WTC11 (cell line): Measurements from ENCODE around the gene IDUA. TPM values are rescaled to one million over a fixed set of nuclear protein-coding genes. Genes with fewer than 3 reads are reported as not detected.

ENCODE experiments used
- ATAC-seq: fragments of 200-7000 bp; cut with Tn5 transposase; 2 replicates; pipeline ENCODE4 v1.10.0; 2021; ENCODE audit warnings: mild to moderate bottlenecking, moderate library complexity
- CTCF ChIA-PET: fragments of 300-600 bp; sonication (Branson Sonifier 250); formaldehyde crosslinking; loops from one replicate; lab custom pipeline; 2021; ENCODE audit warnings: antibody characterized with exemption; lab: Charles Lee
- POLR2A ChIA-PET: fragments of 350-600 bp; sonication (Branson Sonifier 250); formaldehyde crosslinking; loops from one replicate; lab custom pipeline; 2021; ENCODE audit warnings: antibody characterized with exemption; lab: Charles Lee
- DNase-seq: peaks from one replicate; pipeline ENCODE4 v3.0.0; 2021; ENCODE audit warnings: low spot score
- H3K27ac Mint-ChIP-seq: 2 replicates; pipeline ENCODE4 v1.8.0; 2021; ENCODE audit warnings: mixed read lengths
- H3K27me3 Mint-ChIP-seq: 2 replicates; pipeline ENCODE4 v1.8.0; 2021; ENCODE audit warnings: low read depth, mild to moderate bottlenecking, moderate library complexity, mixed read lengths
- H3K36me3 Mint-ChIP-seq: 2 replicates; pipeline ENCODE4 v1.8.0; 2021; ENCODE audit warnings: mixed read lengths
- H3K4me1 Mint-ChIP-seq: 2 replicates; pipeline ENCODE4 v1.8.0; 2022; ENCODE audit warnings: mixed read lengths
- H3K4me3 Mint-ChIP-seq: 2 replicates; pipeline ENCODE4 v1.8.0; 2021; ENCODE audit warnings: mild to moderate bottlenecking, moderate library complexity, mixed read lengths
- H3K9me3 Mint-ChIP-seq: 2 replicates; pipeline ENCODE4 v1.8.0; 2021; ENCODE audit warnings: mixed read lengths
- ATF1 ChIP-seq: sonication (generic); formaldehyde crosslinking; IDR thresholded peaks from 2 replicates; pipeline ENCODE4 v1.8.1; 2023; ENCODE audit warnings: mild to moderate bottlenecking, moderate library complexity, missing genetic modification reagents
- CREB1 ChIP-seq: sonication (generic); formaldehyde crosslinking; IDR thresholded peaks from 2 replicates; pipeline ENCODE4 v1.8.0; 2023; ENCODE audit warnings: mild to moderate bottlenecking, missing genetic modification reagents
- ESRRA ChIP-seq: sonication (generic); formaldehyde crosslinking; IDR thresholded peaks from 2 replicates; pipeline ENCODE4 v1.8.1; 2022; ENCODE audit warnings: mild to moderate bottlenecking, missing genetic modification reagents, borderline replicate concordance
- ETV6 ChIP-seq: sonication (generic); formaldehyde crosslinking; IDR thresholded peaks from 2 replicates; pipeline ENCODE4 v1.8.1; 2022; ENCODE audit warnings: mild to moderate bottlenecking, missing genetic modification reagents
- IRF2 ChIP-seq: sonication (generic); formaldehyde crosslinking; IDR thresholded peaks from 2 replicates; pipeline ENCODE4 v1.8.0; 2022; ENCODE audit warnings: low read depth, missing genetic modification reagents, borderline replicate concordance
- JUN ChIP-seq: sonication (generic); formaldehyde crosslinking; IDR thresholded peaks from 2 replicates; pipeline ENCODE4 v1.8.0; 2023; ENCODE audit warnings: mild to moderate bottlenecking, missing genetic modification reagents
- MXD4 ChIP-seq: fragments of 250-450 bp; sonication (Bioruptor Pico); IDR thresholded peaks from 2 replicates; pipeline ENCODE4 v1.8.0; 2021; ENCODE audit warnings: mild to moderate bottlenecking, moderate library complexity, borderline replicate concordance
- NFATC4 ChIP-seq: fragments of 250-450 bp; sonication (Bioruptor Pico); IDR thresholded peaks from 2 replicates; pipeline ENCODE4 v1.9.0; 2021; ENCODE audit warnings: mild to moderate bottlenecking
- NR2C2 ChIP-seq: sonication (generic); formaldehyde crosslinking; IDR thresholded peaks from 2 replicates; pipeline ENCODE4 v1.8.0; 2022; ENCODE audit warnings: mild to moderate bottlenecking, missing genetic modification reagents
- SOX15 ChIP-seq: fragments of 250-450 bp; sonication (Bioruptor Pico); IDR thresholded peaks from 2 replicates; pipeline ENCODE4 v1.9.0; 2021; ENCODE audit warnings: mild to moderate bottlenecking
- TCF7 ChIP-seq: sonication (generic); formaldehyde crosslinking; IDR thresholded peaks from 2 replicates; pipeline ENCODE4 v1.8.0; 2022; ENCODE audit warnings: mild to moderate bottlenecking, low read depth, missing genetic modification reagents, moderate library complexity
- ZBTB21 ChIP-seq: sonication (generic); formaldehyde crosslinking; IDR thresholded peaks from 2 replicates; pipeline ENCODE4 v1.8.1; 2023; ENCODE audit warnings: mild to moderate bottlenecking, missing genetic modification reagents, borderline replicate concordance
- ZNF219 ChIP-seq: sonication (generic); formaldehyde crosslinking; IDR thresholded peaks from 2 replicates; pipeline ENCODE4 v1.8.0; 2023; ENCODE audit warnings: missing genetic modification reagents, mild to moderate bottlenecking, borderline replicate concordance
- ZNF396 ChIP-seq: fragments of 250-450 bp; sonication (Bioruptor Pico); IDR thresholded peaks from 2 replicates; pipeline ENCODE4 v1.8.0; 2021; ENCODE audit warnings: mild to moderate bottlenecking, moderate library complexity, borderline replicate concordance
- total RNA-seq: library from RNA; stranded (reverse); gene quantifications from 3 replicates; pipeline ENCODE4 v1.2.3, GENCODE V29; 2021
- TF ChIP-seq, protein P1 (sequence below): sonication (generic); formaldehyde crosslinking; IDR thresholded peaks from 2 replicates; pipeline ENCODE4 v1.8.1; 2023; ENCODE audit warnings: mild to moderate bottlenecking, missing genetic modification reagents, borderline replicate concordance
- TF ChIP-seq, protein P2 (sequence below): sonication (generic); formaldehyde crosslinking; IDR thresholded peaks from 2 replicates; pipeline ENCODE4 v1.8.1; 2022; ENCODE audit warnings: low read depth, missing genetic modification reagents, borderline replicate concordance
- TF ChIP-seq, protein P3 (sequence below): sonication (generic); formaldehyde crosslinking; IDR thresholded peaks from 2 replicates; pipeline ENCODE4 v1.8.1; 2022; ENCODE audit warnings: missing genetic modification reagents, borderline replicate concordance
- TF ChIP-seq, protein P4 (sequence below): fragments of 250-450 bp; sonication (Bioruptor Pico); conservative IDR thresholded peaks from 2 replicates; pipeline ENCODE4 v1.9.0; 2021; ENCODE audit warnings: mild to moderate bottlenecking
- TF ChIP-seq, protein P5 (sequence below): sonication (generic); formaldehyde crosslinking; IDR thresholded peaks from 2 replicates; pipeline ENCODE4 v1.8.1; 2023; ENCODE audit warnings: mild to moderate bottlenecking, missing genetic modification reagents, moderate library complexity
- TF ChIP-seq, protein P6 (sequence below): sonication (generic); formaldehyde crosslinking; IDR thresholded peaks from 2 replicates; pipeline ENCODE4 v1.8.0; 2022; ENCODE audit warnings: mild to moderate bottlenecking, missing genetic modification reagents
- TF ChIP-seq, protein P7 (sequence below): sonication (generic); formaldehyde crosslinking; IDR thresholded peaks from 2 replicates; pipeline ENCODE4 v1.8.1; 2023; ENCODE audit warnings: mild to moderate bottlenecking, missing genetic modification reagents, moderate library complexity
- TF ChIP-seq, protein P8 (sequence below): fragments of 250-450 bp; sonication (Bioruptor Pico); IDR thresholded peaks from 2 replicates; pipeline ENCODE4 v2.1.2; 2022; ENCODE audit warnings: mild to moderate bottlenecking, moderate library complexity

The IDUA gene
- total RNA-seq, 1 experiment from 2014 or later: 8.7 TPM

DNA sequence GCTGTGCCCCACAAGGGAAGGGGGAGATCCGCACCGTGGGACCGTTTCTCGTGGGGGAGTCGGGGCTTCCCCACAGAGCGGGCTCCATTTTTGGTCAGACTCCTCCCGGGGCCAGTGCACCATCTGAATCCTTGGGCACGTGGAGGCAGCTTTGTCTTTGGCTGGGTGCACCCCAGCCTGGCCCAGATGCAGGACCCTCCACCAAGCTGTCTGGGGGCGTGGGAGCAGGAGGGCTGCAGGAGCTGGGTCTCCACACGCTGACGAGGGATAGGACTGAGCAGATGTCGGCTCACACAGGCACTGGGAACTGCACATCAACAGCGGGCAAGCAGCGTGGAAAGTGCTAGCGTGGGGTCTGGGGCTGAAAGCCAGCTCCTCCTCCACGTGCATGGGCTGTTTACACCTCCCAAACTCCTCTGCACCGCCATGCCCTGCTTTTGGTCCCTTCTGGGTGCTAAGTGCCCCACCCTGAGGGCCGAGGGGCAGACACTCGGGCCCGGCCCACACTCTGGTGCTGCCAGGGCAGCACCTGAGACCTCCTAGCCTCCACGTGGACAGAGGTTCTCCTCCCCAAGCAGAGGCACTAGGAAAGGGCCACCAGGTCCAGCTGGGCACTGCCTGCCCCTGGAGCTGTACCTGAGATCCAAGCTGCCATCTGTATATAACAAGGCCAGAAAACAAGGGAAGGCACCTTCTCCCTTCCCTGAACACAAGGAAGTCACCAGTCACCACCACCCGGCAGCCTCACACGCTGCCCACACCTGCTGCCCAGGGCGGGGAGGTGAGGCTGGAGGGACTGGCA, 27.3 kb upstream of the IDUA start:
- ATAC-seq: no peak
- H3K4me3 Mint-ChIP-seq: no peak overlapping the region
- CTCF ChIA-PET: no interaction called here

DNA sequence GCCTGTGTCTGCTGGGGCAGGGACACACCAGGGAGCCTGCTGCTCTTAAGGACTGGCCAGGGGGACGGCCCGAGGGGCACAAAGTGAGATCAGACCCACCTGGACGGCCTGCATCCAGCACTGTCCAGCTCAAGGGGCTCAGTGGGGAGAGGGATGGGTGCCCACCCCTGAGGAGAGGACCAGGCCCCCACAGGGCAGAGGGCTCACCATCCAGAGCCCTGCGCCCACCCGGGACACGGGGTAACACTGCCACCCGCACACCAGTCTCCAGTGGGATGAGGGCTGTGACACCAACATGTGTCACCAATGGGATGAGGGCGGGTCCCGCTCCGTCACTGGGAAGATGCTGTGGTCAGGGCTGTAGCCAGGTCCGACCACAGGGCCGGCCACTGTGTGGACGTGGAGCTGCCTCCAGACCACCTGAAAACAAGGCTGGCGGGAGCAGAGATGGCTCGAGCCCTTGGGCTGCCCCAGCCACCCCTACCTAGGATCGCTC, 26.7 kb upstream of the IDUA start:
- H3K36me3 Mint-ChIP-seq: no peaks in the 10 kb centered on the region
- H3K4me1 Mint-ChIP-seq: no peaks in the 10 kb centered on the region
- ATAC-seq (no peak), DNase-seq (peak; percentile 5)
- no peaks in the 10 kb centered on the region for H3K27me3 Mint-ChIP-seq
- no peak overlapping the region for H3K4me3 Mint-ChIP-seq
- H3K9me3 Mint-ChIP-seq: no peaks in the 10 kb centered on the region
- ChIA-PET POLR2A (no interaction called here), CTCF (no interaction called here)
- H3K27ac Mint-ChIP-seq: no peak overlapping the region
- TF ChIP-seq ETV6 (CRISPR knock-in tag) (no peak), NR2C2 (CRISPR knock-in tag) (no peak), ESRRA (CRISPR knock-in tag) (no peak), ZNF396 (CRISPR knock-in tag) (no peak), TCF7 (no peak), JUN (CRISPR knock-in tag) (no peak), NFATC4 (CRISPR knock-in tag) (no peak), ZNF219 (CRISPR knock-in tag) (no peak), CREB1 (CRISPR knock-in tag) (no peak)
- TF ChIP-seq, protein P1, sequence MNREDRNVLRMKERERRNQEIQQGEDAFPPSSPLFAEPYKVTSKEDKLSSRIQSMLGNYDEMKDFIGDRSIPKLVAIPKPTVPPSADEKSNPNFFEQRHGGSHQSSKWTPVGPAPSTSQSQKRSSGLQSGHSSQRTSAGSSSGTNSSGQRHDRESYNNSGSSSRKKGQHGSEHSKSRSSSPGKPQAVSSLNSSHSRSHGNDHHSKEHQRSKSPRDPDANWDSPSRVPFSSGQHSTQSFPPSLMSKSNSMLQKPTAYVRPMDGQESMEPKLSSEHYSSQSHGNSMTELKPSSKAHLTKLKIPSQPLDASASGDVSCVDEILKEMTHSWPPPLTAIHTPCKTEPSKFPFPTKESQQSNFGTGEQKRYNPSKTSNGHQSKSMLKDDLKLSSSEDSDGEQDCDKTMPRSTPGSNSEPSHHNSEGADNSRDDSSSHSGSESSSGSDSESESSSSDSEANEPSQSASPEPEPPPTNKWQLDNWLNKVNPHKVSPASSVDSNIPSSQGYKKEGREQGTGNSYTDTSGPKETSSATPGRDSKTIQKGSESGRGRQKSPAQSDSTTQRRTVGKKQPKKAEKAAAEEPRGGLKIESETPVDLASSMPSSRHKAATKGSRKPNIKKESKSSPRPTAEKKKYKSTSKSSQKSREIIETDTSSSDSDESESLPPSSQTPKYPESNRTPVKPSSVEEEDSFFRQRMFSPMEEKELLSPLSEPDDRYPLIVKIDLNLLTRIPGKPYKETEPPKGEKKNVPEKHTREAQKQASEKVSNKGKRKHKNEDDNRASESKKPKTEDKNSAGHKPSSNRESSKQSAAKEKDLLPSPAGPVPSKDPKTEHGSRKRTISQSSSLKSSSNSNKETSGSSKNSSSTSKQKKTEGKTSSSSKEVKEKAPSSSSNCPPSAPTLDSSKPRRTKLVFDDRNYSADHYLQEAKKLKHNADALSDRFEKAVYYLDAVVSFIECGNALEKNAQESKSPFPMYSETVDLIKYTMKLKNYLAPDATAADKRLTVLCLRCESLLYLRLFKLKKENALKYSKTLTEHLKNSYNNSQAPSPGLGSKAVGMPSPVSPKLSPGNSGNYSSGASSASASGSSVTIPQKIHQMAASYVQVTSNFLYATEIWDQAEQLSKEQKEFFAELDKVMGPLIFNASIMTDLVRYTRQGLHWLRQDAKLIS (CRISPR knock-in tag): no peak
- TF ChIP-seq, protein P2, sequence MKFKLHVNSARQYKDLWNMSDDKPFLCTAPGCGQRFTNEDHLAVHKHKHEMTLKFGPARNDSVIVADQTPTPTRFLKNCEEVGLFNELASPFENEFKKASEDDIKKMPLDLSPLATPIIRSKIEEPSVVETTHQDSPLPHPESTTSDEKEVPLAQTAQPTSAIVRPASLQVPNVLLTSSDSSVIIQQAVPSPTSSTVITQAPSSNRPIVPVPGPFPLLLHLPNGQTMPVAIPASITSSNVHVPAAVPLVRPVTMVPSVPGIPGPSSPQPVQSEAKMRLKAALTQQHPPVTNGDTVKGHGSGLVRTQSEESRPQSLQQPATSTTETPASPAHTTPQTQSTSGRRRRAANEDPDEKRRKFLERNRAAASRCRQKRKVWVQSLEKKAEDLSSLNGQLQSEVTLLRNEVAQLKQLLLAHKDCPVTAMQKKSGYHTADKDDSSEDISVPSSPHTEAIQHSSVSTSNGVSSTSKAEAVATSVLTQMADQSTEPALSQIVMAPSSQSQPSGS (CRISPR knock-in tag): no peak
- TF ChIP-seq, protein P3, sequence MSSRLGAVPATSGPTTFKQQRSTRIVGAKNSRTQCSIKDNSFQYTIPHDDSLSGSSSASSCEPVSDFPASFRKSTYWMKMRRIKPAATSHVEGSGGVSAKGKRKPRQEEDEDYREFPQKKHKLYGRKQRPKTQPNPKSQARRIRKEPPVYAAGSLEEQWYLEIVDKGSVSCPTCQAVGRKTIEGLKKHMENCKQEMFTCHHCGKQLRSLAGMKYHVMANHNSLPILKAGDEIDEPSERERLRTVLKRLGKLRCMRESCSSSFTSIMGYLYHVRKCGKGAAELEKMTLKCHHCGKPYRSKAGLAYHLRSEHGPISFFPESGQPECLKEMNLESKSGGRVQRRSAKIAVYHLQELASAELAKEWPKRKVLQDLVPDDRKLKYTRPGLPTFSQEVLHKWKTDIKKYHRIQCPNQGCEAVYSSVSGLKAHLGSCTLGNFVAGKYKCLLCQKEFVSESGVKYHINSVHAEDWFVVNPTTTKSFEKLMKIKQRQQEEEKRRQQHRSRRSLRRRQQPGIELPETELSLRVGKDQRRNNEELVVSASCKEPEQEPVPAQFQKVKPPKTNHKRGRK (CRISPR knock-in tag): no peak

More for the DNA sequence above, 27.3 kb upstream of the IDUA start:
- POLR2A ChIA-PET: interaction anchor here (0.6 kb wide), 1 partner anchor 17 kb away, joined by 4 read pairs; no protein-coding TSS in a partner anchor
- no peaks in the 10 kb centered on the region for H3K9me3 Mint-ChIP-seq
- no peaks in the 10 kb centered on the region for H3K4me1 Mint-ChIP-seq
- H3K36me3 Mint-ChIP-seq: no peaks in the 10 kb centered on the region
- no peaks in the 10 kb centered on the region for H3K27me3 Mint-ChIP-seq
- no peak overlapping the region for H3K27ac Mint-ChIP-seq
- no peak for DNase-seq
- TF ChIP-seq, protein P4, sequence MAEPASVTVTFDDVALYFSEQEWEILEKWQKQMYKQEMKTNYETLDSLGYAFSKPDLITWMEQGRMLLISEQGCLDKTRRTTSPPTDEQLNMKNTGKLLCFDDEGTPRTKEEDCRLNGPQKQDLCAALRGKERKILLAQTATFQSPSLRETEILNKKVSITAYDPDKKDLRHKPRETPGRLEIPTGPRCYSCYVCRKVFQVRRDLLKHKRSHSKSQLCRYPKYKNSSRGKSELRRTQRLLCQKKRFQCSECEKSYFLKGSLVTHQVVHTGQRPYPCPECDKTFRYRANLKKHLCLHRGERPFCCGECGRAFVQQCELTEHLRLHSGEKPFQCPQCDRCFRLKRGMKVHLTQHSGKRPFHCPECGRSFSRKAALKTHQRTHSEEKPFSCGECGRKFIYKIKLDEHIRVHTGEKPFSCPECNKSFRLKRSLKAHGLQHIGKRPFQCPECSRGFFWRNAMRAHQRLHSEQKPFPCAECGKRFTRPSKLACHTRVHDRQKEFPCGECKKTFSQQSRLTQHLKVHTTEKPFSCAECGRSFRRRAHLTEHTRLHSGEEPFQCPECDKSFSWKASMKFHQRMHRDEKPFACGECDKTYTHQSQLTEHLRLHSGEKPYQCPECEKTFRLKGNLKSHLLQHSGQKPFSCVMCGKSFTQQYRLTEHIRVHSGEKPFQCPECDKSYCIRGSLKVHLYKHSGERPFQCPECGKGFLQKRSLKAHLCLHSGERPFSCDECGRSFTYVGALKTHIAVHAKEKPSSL: no peak
- TF ChIP-seq, protein P5, sequence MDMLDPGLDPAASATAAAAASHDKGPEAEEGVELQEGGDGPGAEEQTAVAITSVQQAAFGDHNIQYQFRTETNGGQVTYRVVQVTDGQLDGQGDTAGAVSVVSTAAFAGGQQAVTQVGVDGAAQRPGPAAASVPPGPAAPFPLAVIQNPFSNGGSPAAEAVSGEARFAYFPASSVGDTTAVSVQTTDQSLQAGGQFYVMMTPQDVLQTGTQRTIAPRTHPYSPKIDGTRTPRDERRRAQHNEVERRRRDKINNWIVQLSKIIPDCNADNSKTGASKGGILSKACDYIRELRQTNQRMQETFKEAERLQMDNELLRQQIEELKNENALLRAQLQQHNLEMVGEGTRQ (CRISPR knock-in tag): no peak
- TF ChIP-seq IRF2 (no peak), MXD4 (no peak), ATF1 (no peak), TCF7 (no peak), SOX15 (CRISPR knock-in tag) (no peak), ZBTB21 (no peak)
- TF ChIP-seq, protein P6, sequence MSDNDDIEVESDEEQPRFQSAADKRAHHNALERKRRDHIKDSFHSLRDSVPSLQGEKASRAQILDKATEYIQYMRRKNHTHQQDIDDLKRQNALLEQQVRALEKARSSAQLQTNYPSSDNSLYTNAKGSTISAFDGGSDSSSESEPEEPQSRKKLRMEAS (CRISPR knock-in tag): no peak
- TF ChIP-seq, protein P7, sequence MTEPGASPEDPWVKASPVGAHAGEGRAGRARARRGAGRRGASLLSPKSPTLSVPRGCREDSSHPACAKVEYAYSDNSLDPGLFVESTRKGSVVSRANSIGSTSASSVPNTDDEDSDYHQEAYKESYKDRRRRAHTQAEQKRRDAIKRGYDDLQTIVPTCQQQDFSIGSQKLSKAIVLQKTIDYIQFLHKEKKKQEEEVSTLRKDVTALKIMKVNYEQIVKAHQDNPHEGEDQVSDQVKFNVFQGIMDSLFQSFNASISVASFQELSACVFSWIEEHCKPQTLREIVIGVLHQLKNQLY: no peak
- TF ChIP-seq, protein P8, sequence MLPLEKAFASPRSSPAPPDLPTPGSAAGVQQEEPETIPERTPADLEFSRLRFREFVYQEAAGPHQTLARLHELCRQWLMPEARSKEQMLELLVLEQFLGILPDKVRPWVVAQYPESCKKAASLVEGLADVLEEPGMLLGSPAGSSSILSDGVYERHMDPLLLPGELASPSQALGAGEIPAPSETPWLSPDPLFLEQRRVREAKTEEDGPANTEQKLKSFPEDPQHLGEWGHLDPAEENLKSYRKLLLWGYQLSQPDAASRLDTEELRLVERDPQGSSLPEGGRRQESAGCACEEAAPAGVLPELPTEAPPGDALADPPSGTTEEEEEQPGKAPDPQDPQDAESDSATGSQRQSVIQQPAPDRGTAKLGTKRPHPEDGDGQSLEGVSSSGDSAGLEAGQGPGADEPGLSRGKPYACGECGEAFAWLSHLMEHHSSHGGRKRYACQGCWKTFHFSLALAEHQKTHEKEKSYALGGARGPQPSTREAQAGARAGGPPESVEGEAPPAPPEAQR (CRISPR knock-in tag): no peak
